Fibroblast of skin of scalp (primary cell): ENCODE data around the gene ZNF506.
"Not testable (repeated sequence)": the region's sequence is repeated elsewhere in the genome, so short reads cannot be mapped to it uniquely, and the experiment has no call there.

Source experiments
- DNase-seq: peaks from one replicate; pipeline ENCODE4 v3.0.0-alpha.2; 2013

Gene ZNF506

DNA sequence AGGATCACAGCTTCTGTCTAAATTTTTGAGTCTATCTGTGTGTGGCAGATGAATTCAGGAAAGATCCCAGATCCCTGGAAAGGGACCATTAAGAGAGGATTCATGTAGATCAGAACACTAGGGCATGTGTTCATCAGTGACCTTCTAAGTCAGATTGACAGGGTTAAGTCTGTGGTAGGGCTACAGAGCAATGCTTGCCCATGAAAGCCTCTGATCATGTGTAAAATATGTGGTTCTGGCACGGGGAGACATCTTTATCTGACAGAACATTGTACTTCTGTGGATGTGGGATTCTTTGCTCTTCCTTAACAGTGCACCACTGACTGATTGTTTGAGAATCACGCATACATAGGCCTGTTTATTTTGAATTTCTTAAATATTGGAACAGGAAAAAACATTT, 42.9 kb downstream of the ZNF506 start:
- no peak for DNase-seq

DNA sequence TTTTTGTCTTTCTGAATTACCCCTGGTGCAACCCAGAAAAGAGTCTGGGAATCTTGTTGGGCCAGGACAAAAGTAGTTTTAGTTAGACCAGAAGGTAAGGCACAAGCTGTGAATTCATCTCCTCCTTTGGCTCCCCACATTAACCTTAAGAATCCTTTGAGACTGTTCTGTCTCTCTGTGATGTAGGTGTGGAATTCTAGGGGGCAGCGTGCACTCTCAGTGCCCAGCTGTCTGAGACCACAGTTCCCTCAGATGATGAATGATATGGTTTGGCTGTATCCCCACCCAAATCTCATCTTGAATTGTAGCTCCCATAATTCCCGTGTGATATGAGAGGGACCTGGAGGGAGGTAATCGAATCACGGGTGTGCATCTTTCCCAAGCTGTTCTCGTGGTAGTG, 43.9 kb downstream of the ZNF506 start:
- no peak for DNase-seq

DNA sequence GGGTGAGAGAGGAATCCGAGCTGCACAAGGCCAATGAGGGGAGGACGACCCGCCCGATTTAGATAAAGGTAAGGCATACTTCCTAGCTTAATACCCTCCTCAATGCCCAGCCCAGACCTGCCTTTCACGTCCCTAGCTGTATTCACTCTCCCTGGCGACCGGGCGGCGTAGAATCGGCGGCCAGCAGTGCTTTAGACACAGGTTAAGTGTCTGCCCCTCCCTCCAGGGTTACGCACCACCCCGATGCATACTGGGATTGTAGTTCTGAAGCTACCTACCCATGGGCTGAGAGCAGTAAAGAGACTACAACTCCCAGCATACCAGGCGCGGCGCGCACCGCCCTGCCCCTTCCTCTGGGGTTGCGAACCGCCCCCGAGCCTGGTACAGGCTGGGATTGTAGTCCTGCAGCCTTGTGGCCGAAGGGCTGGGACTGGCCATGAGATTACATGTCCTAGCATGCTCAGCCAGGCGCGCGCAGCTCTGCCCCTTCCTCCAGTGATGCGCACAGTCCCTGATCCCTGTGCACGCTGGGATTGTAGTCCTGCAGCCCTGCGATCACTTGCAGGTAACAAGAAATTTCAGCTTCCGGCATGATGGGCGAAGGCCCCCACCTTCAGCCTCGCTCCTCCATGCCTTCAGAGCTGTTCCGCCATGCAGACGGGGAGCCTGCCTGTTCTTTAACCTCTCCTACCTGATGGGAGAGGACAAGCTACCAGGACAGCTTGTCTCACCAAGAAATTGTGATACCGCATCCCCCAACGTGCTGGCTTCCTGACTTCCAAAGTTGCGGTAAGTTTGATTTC, 45.1 kb downstream of the ZNF506 start:
- DNase-seq = peak; percentile 97

DNA sequence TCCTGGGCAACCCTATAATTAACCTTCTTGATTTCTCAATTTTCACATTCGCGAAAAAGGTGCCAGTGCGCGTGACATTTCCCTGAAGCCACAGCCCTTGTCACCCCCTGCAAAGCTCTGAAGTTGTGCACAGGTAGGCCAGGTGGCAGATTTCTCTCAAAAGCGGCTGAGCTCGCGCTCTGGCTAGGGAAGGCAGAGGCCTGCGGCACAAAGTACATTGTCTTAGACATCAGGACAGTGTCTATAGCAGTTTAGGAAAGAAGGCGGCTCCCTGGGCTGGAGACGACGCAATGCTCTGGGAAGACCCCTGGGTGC, 45.7 kb downstream of the ZNF506 start:
- no peak for DNase-seq

DNA sequence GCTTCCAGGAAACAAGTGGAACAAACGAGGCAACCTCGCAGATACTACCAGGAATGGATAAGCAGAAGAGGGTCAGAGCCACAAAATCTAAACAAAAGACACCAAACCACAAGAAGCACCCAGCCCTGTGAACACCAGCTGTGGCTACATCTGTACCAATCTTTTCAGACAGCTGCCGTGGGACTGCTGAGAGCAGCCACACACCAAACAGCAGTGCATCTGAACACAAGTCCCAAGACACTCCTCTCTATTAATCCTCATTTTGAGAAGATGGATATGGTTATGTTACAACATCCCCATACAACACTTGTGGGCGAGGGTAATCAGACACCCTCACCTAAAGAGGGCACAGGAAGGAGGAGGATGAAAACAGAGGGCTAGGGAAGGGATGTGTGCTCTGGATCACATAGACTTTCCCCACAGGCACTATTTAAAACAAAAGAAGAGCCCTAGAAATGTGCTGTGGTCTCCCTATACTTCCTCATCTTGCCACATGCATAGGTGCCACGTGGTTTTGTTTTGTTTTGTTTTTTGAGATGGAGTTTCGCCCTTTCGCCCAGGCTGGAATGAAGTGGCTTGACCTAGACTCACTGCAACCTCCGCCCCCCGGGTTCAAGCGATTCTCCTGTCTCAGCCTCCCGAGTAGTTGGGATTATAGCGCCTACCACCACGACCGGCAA, 47.1 kb downstream of the ZNF506 start:
- no peak for DNase-seq

DNA sequence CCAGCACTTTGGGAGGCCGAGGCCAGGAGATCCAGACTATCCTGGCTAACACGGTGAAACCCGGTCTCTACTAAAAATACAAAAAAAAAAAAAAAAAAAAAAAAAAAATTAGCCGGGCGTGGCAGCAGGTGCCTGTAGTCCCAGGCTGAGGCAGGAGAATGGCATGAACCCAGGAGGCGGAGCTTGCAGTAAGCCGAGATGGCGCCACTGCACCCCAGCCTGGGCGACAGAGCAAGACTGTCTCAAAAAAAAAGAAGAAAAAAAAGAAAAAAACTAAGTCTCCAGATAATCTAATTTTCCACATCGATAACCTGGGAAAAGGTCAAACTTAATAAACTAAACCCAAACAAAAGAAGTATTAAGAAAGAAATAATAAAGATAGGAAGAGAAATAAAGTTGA, 49.6 kb downstream of the ZNF506 start:
- not testable (repeated sequence) for DNase-seq

DNA sequence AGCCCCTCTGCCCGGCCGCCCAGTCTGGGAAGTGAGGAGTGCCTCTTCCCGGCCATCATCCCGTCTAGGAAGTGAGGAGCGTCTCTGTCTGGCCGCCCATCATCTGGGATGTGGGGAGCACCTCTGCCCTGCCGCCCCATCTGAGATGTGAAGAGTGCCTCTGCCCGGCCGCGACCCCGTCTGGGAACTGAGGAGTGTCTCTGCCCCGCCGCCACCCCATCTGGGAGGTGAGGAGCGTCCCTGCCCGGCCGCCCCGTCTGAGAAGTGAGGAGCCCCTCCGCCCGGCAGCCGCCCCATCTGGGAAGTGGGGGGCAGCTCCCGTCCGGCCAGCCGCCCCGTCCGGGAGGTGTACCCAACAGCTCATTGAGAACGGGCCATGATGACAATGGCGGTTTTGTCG, 51.6 kb downstream of the ZNF506 start:
- DNase-seq = not testable (repeated sequence)

DNA sequence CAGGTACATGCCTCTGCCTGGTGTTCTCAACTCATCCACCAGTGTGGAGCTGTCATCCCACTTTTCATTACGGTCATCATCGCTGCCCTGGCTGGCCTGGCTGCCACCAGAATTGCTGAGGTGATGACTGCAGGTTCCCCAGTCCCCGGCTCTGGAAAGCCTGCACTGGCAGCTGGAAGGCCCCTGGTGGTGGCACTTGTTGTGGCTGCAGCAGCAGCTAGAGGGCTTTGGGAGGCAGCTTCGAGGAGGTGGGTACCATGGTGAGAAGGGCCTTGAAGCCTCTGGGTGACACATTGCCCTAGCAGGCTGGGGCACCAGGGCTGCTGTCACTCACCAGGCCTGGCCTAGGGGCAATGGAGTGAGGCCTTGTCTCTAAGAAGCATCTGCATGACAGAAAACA, 63.4 kb downstream of the ZNF506 start:
- no peak for DNase-seq

DNA sequence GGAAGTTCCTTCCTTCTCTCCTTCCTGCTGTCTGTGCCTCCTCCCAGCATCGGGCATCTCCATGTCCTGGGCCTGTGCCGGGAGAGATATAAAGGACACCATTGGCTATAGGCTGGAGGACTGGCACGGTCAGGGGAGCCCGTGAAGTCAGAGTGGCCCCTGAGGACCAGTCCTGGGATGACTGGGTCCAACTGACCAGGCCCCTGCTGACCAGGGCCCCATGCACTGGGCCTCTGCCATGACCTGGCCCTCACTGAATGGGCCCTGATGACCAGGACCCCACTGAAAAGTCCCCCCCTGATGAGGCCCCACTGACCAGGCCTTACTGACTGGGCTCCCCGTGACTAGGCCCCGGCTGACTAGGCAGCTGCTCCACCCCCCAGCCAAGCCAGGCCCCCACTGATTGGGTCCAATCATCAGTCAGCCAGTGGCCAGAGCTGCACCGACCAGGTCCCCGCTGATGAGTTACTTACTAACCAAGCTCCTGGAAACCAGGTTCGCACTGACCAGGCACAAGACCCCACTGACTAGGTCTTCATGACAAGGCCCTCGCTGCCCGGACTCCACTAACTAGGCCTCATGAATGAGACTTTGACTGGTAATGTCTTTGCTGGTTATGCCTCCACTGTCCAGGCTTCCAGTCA, 68.7 kb downstream of the ZNF506 start:
- no peak for DNase-seq

DNA sequence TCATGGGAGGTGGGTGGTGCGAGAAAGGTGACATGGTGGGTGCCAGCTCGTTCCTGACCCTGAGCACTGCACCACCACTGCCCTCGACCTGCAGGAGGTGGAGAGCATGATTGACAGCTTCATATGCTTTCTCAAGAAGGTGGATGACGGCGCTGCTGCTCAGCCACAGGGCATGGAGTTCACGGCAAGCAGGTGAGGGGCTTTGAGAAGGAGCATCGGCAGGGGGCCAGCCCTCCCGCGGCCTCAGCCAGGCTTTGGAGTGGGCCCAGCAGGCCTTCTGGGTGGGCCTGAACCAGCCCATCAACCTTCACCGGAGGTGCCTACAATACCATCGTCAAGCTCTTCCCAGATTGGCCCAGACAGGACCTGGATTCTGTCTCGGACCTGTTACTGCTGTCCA, 69.7 kb downstream of the ZNF506 start:
- DNase-seq = no peak

DNA sequence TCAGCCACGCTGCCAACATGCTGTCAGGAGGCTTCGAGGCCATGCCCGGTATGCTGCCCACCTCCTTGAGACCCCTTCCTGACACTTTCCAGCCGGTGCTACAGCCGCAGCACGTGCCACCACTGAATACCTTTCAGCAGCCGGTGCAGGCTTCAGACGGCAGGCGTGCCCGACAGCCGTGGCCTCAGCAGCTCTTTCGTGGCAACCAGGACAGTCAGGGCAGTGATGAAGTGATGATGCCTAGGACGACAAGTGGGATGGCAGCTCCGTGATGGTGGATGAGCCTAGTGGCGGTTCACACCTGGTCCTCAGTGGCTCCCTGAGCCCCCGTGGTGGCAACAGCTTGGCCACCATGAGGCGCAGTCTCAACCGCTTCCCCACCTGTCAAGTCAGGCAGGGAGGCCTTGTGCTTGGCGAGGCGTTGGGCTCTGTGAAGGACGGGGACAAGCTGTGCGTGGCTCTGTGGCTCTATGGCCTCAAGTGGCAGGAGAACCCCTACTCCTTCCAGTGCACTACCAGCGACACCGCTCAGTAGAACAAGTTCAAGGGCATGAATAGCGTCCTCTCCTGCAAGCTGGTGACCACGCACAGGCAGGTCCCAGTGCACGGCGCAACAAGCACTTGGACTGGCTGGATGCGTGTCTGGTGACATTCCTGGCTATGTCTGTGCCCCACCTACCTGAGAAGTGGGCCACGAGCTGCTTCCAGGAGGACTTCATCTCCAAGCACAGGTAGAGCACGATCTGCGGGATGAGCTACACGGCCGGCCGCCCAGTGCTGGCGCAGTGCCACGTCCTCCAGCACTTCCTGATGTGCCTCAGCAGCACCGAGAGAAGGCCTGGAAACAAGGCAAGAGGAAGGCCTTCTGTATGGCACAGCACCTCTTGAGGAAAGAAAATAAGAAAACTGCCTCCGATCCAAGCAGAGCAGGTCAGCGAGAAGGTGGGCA, 70.4 kb downstream of the ZNF506 start:
- no peak for DNase-seq

DNA sequence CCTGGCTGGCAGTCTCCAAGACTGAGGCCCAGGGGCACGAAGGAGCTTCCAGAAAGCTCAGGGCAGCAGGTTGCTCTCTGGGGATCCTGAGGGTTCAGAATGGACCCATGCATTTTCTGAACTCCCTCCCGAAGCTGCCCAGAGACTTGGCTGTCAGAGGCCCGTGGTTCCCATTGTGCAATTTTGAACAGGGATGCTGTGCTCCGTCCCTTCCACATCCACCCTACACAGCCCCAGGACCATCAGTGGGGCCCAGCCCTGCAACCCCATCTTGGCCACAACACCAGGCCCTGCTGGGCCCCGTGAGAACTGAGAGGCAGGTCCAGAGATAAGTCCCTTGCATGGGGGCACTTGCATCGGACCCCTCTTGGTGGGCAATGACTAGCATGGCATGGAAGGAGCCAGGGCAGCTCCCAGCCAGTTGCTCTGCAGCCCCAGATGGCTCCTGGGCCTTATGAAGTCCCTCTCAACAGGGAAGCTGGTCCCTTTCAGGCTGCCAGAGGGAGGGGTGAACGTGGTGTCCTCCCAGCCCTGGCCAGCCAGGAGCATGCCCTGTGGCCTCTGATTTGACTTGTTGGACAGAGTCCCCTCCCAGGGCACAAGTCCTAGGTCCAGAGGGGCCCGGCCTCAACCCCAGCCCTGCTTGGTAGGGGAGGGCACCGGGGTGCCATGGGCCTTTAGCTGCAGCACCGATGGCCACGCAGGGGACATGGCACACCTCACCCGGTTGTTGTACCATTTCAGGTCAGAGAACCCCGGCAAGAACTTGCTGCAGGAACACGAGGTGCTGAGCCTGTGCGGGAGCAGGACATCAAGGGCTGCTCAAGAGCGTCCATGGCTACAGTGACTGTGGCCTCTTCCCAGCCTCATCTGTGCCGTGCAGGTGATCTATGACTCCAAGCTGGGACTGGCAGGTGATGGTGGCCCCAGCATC, 71.4 kb downstream of the ZNF506 start:
- DNase-seq = no peak

DNA sequence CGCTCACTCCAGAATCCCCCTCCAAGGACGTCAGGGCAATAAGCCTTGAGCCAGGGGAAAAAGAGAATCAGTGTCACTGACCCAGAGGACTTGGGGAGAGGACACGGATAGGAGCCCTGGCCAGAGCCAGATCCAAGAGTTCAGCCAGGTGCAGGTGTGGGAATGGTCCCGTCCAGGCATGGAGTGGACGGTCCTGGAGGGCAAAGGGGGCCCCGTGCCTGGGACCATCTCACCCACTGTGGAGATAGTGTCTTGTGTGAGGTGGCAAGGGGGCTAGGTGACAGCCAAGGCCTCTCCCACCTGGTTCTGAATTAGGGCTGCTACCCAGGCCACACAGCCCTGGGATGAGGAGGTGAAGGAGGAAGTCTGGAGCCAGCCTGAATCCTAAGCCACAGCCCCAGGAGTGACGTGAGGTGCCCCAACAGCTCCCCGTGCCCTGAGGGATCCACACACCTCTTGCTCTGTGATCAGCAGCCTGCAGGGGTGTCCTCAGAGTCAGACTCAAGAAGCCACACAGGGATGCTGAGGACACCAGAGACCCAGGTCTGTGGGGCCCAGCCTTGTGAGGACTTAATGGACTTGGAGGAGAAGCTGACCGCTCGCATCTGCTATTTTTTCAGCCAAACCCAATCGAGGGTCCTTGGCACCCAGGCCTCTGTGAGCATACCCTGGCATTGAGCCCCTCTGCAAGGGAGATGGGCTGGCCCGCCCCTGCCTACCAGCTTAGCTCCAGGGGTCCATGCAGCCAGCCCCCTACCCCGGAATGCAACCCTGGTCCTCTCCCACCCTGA, 72.2 kb downstream of the ZNF506 start:
- DNase-seq = no peak

DNA sequence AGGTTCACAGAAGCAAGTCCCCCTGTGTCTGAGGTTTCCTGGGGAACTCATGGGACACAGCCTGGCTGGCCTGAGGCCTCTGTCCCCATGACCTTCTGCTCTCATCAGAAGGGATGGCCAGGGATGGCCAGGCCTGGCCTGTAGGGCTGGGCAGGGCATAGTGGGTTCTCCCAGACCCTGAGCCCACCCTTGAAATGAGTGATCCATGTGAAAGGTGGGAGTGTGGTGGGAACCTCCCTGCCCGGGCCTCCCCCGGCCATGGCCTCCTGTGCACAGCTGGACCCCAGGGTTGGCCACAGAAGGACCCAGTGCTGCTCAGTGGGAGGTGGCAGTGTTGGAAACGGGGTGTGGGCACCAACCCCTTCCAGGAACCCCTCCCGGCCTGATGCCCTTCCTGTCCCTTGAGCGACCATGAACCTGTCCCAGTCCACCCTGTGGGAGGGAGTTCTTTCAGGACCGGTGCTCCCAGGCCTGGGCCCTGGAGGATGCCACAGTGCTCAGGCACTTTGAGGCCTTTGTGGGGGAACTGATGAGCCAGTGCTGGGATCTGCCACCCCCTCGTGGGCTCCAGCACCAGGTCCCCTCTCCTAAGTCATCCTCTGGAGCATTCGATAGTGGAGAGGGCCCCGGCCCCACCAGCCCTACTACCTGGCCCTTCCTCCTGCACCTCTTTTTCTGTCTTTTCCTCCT, 73.2 kb downstream of the ZNF506 start:
- no peak for DNase-seq

DNA sequence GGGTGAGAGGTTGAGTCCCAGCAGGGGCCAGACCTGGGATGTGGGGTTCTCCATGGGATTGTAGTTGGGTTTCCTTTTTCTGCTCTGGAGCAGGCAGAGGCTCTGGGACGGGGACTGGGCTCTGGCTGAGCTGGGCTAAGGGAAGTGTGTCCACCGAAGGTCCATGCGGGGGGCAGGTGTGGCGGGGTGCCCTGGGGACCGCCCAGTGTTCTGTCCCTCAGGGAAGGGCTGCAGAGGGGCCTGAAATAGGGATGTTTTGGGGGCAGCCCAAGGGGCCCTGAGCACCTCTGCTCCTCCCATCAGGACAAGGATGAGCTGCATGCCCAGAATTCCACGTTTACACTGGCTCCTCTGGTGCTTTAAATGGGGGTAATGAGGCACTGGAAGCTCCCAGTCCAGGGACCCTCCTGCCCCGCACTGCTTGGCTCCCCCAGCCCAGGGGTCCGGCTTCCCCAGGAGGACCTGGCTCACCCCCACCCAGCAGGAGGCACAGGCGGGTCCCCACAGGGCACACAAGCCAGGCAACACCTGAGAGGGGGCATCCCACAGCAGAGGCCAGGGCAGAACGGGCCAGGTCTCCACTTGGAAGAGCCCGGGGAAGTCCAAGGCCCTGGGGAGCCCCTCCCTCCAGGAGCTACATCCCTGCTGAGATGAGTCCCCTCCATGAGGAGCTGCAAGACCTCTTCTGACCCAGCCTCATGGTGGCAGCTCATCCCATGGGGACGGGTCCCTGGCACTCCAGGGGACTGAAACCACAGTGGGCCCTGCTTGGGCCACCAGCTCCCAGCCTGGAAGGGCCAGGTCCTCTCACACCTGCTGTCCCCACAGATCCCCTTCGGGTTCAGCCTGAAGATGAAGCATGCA, 74.0 kb downstream of the ZNF506 start:
- DNase-seq = no peak

DNA sequence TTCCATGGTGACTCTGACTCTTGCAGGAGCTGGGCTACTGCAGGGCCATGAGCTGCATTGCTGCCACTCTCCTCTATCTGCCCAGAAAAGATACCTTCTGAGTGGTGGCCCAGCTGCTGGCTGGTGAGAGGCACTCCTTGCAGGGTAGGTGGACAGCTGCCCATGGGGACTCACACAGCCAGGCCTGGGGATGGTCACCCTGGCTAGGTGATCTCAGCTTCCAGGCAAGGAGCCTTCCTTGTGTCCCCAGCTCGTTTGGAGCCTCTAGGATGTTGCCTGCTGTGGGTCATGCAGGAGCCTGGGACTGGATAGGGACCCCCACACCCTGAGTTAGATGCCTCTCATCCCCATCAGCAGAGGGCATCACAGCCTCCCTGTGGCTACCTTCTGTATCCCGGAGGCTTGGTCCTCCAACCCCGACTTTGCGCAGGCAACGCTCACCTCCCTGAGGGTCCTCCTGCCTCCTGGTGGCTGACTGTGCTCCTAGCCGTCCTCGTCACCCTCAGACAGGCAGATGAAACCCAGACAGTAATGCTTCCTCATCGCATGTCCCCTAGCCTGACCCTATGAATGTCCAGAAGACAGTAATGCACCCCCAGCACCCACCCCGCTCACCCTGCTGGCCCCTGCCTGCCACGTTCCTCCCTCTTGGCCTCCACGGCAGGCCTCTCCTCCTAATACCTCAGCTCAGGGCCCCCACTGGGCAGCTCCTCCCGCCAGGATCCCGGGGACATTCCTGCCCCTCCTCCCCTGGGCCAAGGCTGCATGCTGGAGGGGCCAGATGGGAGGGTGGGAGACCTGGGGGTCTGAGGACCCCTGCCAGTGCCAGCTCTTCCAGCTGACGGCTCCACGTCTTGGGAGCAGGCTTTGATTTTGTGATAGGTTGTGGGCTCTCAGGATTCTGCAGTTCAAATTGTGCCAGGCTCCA, 75.0 kb downstream of the ZNF506 start:
- DNase-seq = no peak

DNA sequence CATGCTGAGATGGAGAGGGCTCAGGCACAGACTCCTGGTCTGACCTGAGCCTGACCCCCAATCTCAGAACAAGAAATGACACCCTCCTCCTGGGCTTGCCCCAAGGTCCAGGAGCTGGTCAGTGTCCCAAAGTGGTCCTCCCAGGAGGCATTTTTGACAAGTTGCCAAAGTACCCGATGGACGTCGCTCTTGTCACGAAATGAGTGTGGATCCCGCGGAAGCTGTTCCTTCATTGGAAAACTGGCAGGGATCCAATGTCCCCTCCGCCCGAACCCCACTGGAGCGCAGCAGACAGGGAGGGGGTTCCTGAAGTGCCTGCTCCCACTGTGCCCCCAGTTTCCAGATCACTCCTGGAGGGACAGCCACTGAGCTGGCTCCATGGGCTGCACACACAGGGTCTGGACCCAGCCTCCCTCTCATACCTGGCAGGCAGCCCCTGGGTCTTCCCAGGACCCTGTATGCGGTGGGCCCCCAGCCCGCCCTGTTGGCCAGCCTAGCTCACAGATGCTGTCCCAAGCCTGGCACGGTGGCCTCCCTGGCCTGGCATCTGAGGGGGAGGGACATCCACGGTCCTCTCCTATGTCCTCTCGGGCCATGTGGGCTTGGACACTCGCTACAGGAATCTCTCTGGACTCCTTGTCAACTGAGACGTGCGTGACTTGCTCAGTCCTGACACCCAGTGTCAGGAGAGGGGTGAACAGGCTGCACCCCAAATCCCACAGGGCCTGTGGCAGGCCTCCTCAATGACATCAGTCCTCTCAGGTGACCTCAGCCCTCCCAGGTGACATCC, 75.9 kb downstream of the ZNF506 start:
- no peak for DNase-seq
